Measurements from ENCODE around the gene INO80D. TPM values are rescaled to one million over a fixed set of nuclear protein-coding genes. Genes with fewer than 3 reads are reported as not detected.
"Not testable (repeated sequence)": the region's sequence is repeated elsewhere in the genome, so short reads cannot be mapped to it uniquely, and the experiment has no call there.

INO80D gene
- total RNA-seq, 1 donor from 2014 or later, result 12.8 TPM

DNA sequence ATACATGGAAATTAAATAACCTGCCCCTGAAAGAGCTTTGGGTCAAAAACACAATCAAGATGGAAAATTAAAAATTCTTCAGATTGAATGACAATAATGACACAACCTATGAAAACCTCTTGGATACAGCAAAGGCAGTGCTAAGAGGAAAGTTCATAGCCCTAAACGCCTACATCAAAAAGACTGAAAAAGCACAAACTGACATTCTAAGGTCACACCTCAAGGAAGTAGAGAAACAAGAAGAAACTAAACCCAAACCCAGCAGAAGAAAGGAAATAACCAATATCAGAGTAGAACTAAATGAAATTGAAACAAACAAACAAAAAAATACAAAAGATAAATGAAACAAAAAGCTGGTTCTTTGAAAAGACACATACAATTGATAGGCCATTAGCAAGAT, 52.5 kb downstream of the INO80D start:
- not testable (repeated sequence) for DNase-seq (ENCODE audit: extremely low read depth, low read depth, low spot score)

DNA sequence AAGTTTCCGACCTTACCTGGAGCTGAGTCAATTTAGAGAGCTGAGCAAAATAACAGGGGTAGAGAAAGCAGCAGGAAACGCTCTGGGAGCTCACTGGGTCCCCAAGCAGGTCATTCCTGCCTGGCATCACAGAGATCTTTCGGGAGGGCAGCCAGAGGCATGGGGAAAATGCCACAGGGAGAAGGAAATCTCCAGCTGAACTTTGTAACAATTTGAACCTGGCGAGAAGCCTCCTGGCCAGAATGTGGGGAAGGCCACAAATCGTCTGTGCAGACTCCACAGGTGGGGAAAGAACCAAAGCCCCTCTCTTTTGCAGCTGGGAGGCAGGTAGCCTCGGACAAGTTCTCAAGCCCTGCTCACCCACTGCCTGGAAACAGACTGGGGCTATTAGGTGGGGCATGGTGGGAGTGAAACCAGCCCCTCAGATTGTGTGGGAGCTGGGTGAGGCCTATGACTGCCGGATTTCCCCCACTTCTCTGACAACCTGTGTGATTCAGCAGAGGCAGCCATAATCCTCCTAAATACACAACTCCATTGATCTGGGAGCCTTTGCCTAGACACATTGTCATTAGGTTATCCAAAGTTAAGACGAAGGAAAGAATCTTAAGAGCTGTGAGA, 53.9 kb downstream of the INO80D start:
- no peak for DNase-seq (ENCODE audit: extremely low read depth, low read depth, low spot score)

DNA sequence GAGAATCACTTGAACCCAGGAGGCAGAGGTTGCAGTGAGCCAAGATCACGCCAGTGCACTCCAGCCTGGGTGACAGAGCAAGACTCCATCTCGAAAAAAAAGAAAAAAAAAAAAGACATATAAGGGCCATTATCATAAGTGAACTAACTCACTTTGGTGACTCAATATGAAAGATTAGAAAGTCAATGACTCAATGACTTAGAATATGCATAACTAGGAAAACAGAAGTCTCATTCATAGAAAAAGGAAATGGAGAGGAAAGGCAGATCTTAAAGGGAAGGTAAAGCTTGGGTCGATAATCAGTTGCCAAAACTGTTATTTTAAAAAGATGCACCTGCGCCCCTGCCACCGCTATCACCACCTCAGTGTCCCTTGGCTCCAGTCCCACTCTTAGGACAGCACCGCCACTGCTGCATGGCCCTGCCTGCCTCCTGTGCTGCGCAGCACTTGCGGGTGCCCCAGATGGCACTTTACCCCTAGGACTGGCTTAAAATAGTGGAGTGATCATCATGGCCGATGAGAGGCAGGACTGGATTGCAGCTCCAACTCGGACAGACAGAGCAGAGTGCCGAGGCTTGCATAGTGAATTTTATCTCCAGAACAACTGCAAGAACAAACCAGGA, 54.7 kb downstream of the INO80D start:
- DNase-seq (ENCODE audit: extremely low read depth, low read depth, low spot score), result no peak

DNA sequence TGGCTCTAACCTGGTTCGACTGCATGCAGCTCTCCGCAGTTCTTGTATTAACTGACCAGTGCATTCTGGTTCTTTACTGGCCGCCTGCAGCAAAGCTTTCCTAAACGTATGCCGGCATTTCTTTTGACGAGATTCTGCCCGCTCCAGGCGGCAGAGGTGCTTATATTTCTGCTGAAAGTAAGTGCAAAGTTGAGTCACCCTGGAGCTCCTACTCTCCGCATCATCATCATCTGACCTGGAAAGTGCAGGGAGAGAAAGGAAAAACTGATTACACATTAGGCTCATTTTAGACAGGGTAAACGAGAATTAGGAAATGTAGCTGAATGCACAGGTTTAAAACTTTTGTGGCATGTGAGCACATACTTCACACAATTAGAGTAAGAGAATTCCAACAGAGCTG, 57.9 kb downstream of the INO80D start:
- DNase-seq (ENCODE audit: extremely low read depth, low read depth, low spot score), result no peak

DNA sequence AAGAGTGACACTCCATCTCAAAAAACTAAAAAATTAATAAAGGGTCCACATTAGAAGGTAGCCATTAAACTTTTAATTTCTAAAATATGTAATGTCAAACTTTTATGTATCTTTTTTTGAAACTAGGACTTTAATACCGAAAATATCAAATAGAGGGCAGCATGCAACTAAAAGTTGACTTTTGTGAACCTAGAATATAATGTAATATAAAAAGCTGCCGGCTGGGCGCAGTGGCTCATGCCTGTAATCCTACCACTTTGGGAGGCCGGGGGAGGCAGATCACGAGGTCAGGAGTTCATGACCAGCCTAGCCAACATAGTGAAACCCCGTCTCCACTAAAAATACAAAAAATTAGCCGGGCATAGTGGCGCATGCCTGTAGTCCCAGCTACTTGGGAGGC, 62.8 kb downstream of the INO80D start:
- no peak for DNase-seq (ENCODE audit: extremely low read depth, low read depth, low spot score)

DNA sequence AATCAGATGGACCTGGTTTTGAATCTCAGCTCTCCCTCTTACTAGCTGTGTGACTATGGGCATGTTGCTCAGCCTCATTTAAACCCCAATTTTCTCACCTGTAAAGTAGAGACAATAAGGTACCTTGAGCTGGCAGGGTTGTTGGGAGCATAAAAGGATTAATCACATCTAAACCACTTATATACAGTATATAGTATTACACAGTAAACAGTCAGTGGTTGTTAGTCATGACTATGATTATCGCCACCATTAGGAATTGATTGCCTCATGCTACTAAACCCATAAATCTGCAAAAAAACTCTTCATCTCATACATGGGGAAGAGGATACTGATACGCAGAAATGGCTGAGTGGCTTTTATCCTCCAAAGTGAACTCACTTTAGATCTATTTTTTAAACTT, 65.8 kb downstream of the INO80D start:
- DNase-seq (ENCODE audit: extremely low read depth, low read depth, low spot score), result no peak

DNA sequence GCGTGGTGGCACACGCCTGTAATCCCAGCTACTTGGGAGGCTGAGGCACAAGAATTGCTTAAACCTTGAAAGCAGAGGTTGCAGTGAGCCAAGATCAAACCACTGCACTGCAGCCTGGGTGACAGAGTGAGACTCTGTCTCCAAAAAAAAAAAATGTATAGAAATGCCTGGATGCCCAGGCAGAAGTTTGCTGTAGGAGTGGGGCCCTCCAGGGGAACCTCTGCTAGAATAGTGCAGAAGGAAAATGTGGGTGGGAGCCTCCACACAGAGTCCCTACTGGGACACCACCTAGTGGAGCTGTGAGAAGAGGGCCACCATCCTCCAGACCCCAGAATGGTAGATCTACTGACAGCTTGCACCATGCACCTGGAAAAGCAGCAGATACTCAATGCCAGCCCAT, 70.2 kb downstream of the INO80D start:
- DNase-seq (ENCODE audit: extremely low read depth, low read depth, low spot score), result not testable (repeated sequence)

DNA sequence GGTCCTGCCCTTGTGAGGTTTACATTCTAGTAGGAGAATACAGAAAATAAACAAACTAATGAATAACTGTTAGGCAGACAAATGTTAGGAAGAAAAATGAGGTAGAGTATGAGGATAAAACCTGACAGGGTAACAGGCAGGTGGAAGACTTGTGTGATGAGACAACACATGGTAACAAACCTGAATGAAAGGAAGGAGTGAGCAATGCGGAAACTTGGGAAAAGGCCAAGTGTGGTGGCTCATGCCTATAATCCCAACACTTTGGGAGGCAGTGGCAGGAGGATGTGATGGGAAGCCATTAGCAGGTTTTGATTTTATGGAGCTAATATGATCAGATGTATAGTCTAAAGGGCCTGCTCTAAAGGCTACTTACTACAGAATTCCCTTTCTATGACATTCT, 74.2 kb downstream of the INO80D start:
- DNase-seq (ENCODE audit: extremely low read depth, low read depth, low spot score), result no peak

DNA sequence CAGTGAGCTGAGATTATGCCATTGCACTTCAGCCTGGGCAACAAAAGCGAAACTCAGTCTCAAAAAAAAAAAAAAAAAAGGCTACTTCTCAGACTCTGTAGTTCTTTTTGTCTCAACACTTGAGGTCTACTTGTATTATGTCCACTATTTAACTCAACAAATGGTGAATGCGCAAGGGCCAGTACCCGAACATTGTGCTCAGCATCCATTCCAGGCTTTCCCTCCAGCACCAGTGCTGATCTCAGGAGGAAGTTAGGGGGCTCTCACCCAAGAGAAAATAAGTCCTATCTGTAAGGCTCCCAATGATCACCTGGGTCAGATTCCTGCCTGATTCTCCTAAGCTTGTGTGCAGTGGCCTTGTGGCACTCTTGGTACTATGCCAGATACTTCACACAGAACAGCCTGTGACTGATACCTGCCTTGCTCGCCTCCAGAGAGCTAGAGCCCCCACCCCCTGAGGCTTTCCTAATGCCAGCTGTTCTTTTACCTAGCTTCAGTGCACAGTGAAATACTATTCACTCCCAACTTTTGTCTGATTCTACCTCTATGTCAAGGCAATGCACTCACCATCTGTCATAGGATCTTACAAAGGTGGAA, 74.9 kb downstream of the INO80D start:
- no peak for DNase-seq (ENCODE audit: extremely low read depth, low read depth, low spot score)

DNA sequence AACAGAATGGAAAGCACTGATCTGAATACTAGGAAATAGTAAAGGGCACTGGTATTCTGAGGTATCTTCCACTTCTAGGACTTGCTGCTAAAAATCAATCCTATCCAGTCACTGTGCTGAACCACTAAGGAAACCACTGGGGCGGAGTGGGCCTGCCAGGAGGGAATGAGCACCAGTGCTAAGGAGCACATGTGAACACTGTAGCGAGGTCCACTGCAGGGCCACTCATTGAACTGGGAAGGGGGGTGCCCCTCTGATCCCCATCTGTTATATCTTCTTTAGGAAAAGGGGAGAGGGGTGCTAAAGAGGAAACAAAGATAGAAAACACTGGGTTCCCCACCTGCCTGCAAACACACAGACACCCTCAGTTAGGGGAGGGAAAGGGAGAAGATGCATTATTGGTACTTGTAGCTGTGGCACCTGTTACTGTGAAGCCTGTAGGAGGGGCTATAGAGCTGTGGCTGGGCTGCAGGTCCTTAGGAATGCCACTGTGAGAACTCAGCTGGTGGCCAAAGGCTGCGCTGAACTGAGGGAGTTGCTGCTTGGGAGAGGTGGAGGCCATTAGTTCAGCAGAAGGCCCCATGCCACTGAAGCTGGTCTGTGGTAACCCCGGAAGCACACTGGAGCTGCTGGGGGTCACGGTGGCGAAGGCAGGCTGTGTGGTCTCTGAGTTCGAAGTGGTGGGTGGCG, 81.8 kb downstream of the INO80D start:
- DNase-seq (ENCODE audit: extremely low read depth, low read depth, low spot score), result no peak

DNA sequence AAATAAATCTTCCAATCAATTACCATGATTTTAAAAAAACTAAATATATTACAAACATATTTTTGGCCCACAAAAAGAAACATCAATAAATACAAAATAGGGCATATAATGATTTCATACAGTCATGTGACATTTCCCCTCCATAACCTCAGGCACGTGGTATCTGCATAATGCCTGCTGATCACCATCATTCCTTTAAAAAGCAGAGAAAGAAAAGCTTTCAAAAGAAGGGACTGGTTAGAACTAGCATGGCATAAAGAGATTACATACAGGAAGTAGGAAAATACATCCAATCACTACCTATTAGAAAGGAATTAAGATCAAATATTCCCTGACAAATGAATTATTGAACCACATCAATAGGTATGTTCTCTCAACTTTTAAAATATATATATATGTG, 83.5 kb downstream of the INO80D start:
- DNase-seq (ENCODE audit: extremely low read depth, low read depth, low spot score), result no peak

DNA sequence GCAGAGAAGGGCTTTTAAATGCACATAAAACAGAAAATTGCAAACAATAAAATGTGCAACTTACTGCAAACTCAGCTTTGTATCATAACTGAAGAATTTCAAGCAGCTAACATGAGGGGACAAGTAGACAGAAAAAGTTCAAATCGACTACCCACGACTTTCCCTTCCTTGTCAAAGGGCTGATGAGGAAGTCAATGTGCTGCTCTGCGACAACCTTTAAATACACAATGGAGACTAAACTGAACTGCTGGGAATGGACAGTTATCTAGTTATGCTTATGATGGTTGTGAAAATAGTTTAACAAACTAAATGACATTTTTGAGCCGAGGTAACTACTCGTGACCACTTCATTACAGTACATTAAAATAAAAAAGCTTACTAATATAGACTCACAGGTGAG, 84.1 kb downstream of the INO80D start:
- no peak for DNase-seq (ENCODE audit: extremely low read depth, low read depth, low spot score)

DNA sequence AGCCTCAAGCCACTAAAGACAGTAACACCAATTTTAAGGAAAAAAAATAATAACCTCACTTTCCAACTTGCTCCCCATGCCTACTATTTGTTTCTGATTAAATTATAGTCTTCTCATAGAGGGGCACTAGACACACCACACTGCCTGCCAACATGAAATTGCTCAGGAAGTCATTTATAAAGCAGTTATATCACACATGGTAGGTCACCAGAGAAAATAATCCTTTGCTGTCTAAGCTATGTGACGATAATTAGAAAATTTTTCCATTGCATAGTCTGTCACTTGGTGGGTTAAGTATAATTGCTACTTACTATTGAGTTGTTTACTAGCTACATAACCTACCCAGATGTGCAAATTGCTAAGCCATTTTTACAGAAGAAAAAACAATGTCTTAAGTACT, 85.2 kb downstream of the INO80D start:
- DNase-seq (ENCODE audit: extremely low read depth, low read depth, low spot score), result no peak

DNA sequence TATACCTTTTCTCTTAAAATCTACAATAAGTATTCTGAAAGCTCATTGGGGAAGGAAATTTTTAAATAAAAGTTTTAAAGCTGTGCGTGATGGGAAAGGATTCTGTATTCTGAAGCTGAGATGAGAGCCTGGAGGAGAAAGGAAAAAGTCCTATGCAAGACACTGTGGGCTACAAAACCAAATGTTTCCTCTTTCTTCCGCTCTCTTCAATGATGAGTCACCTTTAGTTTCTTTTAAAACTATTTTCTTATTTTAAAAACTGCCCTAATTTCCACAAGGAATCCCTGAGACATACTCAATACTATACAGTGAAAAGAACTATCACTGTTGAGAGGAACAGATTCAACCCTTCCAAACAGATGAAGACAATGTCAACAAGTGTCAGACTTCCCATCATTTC, 87.4 kb downstream of the INO80D start:
- DNase-seq (ENCODE audit: extremely low read depth, low read depth, low spot score), result no peak

DNA sequence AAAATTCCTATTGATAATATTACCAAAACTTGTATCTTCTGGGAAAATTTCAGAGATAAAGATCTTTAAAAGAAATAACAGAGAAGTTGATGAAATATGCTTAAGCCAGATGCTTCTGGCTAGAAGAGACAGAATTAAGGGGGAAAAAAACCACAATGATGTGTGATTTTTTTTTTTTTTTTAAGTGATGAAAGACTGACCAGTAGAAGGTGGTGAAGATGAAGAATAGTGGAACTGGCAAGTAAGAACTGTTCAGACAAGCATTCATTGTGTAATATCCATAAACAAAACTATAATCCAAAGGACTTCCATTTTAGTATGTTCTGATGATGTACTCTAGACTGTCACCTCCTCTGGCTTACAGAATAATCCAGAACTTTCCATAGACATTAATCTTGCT, 89.8 kb downstream of the INO80D start:
- no peak for DNase-seq (ENCODE audit: extremely low read depth, low read depth, low spot score)

DNA sequence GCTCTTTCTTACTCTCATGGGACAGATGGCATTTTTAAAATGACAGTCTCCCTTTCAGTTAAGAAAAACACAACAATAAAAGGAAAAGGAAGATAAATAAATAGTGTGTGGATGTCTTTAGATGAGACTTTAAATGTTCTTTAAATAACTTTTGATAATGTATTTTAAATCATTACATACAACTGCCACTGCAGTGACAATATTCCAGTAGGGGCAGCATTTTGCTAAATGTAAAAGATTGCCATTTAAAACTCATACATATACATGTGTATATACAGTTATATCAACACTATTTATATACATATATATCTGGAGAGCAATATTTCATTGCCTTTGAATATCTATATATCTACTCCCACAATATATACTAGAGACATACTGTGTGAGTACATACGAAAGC, 90.7 kb downstream of the INO80D start:
- no peak for DNase-seq (ENCODE audit: extremely low read depth, low read depth, low spot score)

DNA sequence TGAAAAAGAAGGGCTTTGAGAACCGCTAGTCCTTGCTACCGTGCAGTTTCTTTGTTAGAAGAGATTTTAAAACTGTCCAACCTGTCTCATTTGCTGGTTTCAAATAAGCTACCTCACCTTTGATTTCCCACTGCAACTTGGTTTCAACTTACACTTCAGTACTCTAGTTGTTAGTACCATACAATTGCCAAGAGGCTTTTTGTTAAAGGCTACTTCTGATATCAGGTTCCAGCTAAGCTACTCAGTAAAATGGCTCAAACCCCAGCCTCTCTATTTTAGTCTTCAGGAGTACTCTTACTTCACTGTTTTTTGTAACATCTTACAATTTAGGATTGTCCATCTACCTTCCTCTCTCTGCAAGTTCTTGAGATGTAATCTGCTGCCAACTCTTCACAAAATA, 91.6 kb downstream of the INO80D start:
- DNase-seq (ENCODE audit: extremely low read depth, low read depth, low spot score), result no peak

DNA sequence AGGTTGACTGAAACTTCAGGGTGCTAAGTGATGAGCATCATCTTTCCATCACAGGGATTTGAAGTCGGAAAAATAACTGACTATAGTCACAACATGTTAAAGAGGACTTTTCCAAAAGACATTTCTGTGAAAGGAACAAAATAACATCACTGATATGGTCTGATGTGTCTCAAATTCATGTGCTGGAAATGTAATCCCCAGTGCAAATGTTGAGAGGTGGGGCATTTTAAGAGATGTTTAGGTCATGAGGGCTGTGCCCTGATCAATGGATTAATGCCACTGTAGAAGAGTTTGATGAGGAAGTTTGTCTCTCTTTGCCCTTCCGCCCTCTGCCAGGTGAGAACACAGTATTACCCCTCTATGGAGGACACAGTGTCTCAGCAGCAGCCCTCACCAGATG, 95.9 kb downstream of the INO80D start:
- no peak for DNase-seq (ENCODE audit: extremely low read depth, low read depth, low spot score)

DNA sequence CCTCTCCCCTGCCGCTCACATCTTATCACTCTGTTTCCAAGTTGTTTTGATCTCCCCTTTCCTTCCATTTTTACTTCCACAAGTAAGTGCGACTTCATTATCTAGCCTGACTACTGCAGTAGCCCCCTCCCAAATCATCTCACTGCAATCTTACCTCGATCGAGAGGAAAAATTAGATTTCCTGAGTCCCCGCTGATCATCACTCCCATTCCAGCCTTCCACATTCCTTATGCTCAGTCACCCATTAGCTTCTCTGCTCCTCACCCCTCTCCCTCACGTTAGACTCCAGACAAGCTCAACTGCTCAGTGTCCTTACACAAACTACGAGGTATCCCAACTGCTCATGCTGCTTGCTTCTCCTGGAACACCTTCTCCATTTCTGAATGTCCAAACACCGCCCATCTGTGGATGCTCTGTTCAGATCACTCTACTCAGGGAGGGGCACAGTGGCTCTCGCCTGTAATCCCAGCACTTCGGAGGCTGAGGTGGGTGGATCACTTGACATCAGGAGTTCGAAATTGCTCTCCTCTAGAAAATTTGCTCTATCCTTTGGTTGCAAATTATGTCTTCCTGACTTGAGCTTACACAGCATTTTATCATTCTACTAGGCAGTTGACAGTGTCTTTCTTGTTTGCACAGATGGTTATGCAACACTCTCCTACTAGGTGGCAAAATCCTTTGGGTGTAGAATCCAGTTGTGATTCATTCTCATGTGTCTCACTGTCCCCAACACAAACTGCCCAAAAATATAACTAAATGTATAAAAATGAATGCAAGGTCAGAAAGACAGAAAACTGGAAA, 96.5 kb downstream of the INO80D start:
- no peak for DNase-seq (ENCODE audit: extremely low read depth, low read depth, low spot score)

DNA sequence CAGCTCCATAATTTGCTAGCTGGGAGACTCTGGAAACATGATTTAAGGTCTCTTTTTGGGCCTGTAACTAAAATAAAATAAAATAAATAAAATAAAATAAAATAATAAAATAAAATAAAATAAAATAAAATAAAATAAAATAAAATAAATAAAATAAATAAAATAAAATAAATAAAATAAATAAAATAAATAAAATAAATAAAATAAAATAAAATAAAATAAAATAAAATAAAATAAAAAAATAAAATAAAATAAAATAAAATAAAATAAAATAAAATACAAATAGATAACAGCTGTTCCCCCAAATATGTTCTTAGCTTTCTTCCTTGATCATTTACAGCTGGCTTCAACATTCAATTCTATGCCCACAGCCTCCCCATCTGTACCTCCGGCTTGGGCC, 97.3 kb downstream of the INO80D start:
- not testable (repeated sequence) for DNase-seq (ENCODE audit: extremely low read depth, low read depth, low spot score)

DNA sequence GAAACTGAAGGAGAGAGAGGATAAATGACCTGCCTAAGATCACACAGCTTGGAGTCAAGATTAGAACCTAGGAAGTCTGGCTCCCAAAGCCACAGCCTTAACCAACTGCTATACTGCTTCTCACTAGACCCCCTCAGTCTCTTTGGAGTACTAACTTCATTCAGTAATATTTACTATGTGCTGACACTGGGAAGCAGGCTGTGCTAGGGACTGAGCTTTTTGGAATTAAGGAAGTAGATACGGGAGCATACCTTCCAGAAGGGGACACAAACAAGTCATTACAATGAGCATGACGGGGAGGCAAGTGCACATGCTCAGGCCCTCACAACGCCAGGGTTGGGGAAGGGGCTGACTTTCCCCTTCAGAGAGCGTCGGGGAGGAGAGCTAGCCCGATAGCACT, 97.7 kb downstream of the INO80D start:
- no peak for DNase-seq (ENCODE audit: extremely low read depth, low read depth, low spot score)
